C4-2B (cell line): ENCODE results near the gene ATF6B.
"Not testable (repeated sequence)": the region's sequence is repeated elsewhere in the genome, so short reads cannot be mapped to it uniquely, and the experiment has no call there.

Experiments used
- CTCF ChIP-seq: fragments of 450-650 bp; conservative IDR thresholded peaks from 2 replicates; pipeline ENCODE4 v1.5.1; 2017; ENCODE audit warnings: mild to moderate bottlenecking
- ZFX ChIP-seq: fragments of 450-650 bp; IDR thresholded peaks from 2 replicates; pipeline ENCODE4 v1.6.1; 2017

- not testable (repeated sequence) for TF ChIP-seq CTCF, ZFX
Observed at GRCh38 chr6:32067521-32067920, 60.5 kb downstream of the ATF6B start.
